Measurements from ENCODE around the gene BRD1. TPM values are rescaled to one million over a fixed set of nuclear protein-coding genes. Genes with fewer than 3 reads are reported as not detected.
A peak's percentile ranks its signal among the peaks of the same experiment; 100 is the strongest.

The BRD1 gene
- total and polyA plus RNA-seq, 7 donors = 12.6 to 52.6 (median 31.1) TPM

GRCh38 chr22:49803737-49804375, 23.8 kb downstream of the BRD1 start:
- intact Hi-C loops (cut with DNase I) = no loop called here
- peaks cover 0 to 85% (median 55%) of the 10 kb centered on the region in 4 donors for H3K4me1 ChIP-seq
- WGBS, 2 donors = 94 to 96% methylated on average over 28 of the region's 28 CpGs
- H3K9me3 ChIP-seq = no peaks in the 10 kb centered on the region
- no peaks in the 10 kb centered on the region for H3K27me3 ChIP-seq
- peaks cover 0 to 40% (median 27%) of the 10 kb centered on the region in 4 donors for H3K36me3 ChIP-seq
- TF ChIP-seq EP300 (IDR thresholded peaks at IDR 0.05) (no peak), POLR2AphosphoS5 (IDR thresholded peaks at IDR 0.05) (no peak), POLR2A (IDR thresholded peaks at IDR 0.05) (no peak), CTCF (IDR thresholded peaks at IDR 0.05) (no peak)
- H3K27ac ChIP-seq = no peak overlapping the region
- DNase-seq = no peak
- H3K4me3 ChIP-seq = no peak overlapping the region

- no peaks in the 10 kb centered on the region for H3K9me3 ChIP-seq
- H3K27me3 ChIP-seq = no peaks in the 10 kb centered on the region
- peaks cover 0 to 47% (median 34%) of the 10 kb centered on the region in 4 donors for H3K36me3 ChIP-seq
- DNase-seq = no peak
- intact Hi-C loops (cut with DNase I) = no loop called here
- H3K4me3 ChIP-seq = no peak overlapping the region
- WGBS, 2 donors = 91 to 94% methylated on average over 18 of the region's 18 CpGs
- TF ChIP-seq CTCF (IDR thresholded peaks at IDR 0.05) = no peak
- no peak for TF ChIP-seq EP300 (IDR thresholded peaks at IDR 0.05)
- no peak for TF ChIP-seq POLR2A (IDR thresholded peaks at IDR 0.05)
- TF ChIP-seq POLR2AphosphoS5 (IDR thresholded peaks at IDR 0.05) = no peak
- peaks cover 0 to 78% (median 48%) of the 10 kb centered on the region in 4 donors for H3K4me1 ChIP-seq
- H3K27ac ChIP-seq = peak overlapping the region in 1 of 4 donors; percentile 17
These were observed 24.5 kb downstream of the BRD1 start for GRCh38 chr22:49803134-49803533.

GRCh38 chr22:49801391-49802060, 26.1 kb downstream of the BRD1 start:
- no peaks in the 10 kb centered on the region for H3K27me3 ChIP-seq
- H3K27ac ChIP-seq = peak overlapping the region in 3 of 4 donors; percentile 10 to 69 (median 58)
- 90 to 91% methylated on average over 18 of the region's 18 CpGs for WGBS, 2 donors
- TF ChIP-seq POLR2AphosphoS5 (IDR thresholded peaks at IDR 0.05) (no peak), POLR2A (IDR thresholded peaks at IDR 0.05) (no peak), EP300 (IDR thresholded peaks at IDR 0.05) (no peak), CTCF (IDR thresholded peaks at IDR 0.05) (no peak)
- H3K4me3 ChIP-seq = no peak overlapping the region
- DNase-seq = no peak
- intact Hi-C loops (cut with DNase I) = loop anchor here (2.0 kb wide), 1 partner anchor 19 kb away; no protein-coding TSS in a partner anchor
- no peaks in the 10 kb centered on the region for H3K9me3 ChIP-seq
- H3K4me1 ChIP-seq = peaks cover 0 to 66% (median 40%) of the 10 kb centered on the region in 4 donors
- H3K36me3 ChIP-seq = peaks cover 0 to 64% (median 49%) of the 10 kb centered on the region in 4 donors

GRCh38 chr22:49800408-49801238, 27.1 kb downstream of the BRD1 start:
- Histone ChIP-seq H3K4me3 (no peak overlapping the region), H3K36me3 (peaks cover 0 to 73% (median 55%) of the 10 kb centered on the region in 4 donors), H3K4me1 (peaks cover 0 to 57% (median 36%) of the 10 kb centered on the region in 4 donors), H3K27me3 (no peaks in the 10 kb centered on the region), H3K27ac (peak overlapping the region in 3 of 4 donors; percentile 10 to 69 (median 58)), H3K9me3 (no peaks in the 10 kb centered on the region)
- WGBS, 2 donors = 89% methylated on average over 29 of the region's 29 CpGs
- TF ChIP-seq POLR2AphosphoS5 (IDR thresholded peaks at IDR 0.05) (no peak), CTCF (IDR thresholded peaks at IDR 0.05) (peak in 2 of 4 experiments; percentile 38 to 41)
- DNase-seq = no peak
- intact Hi-C loops (cut with DNase I) = loop anchor here (2.0 kb wide), 1 partner anchor 20 kb away; no protein-coding TSS in a partner anchor

Data from sigmoid colon (tissue), 7 donors.